ENCODE measurements around the gene NHSL2. TPM values are rescaled to one million over a fixed set of nuclear protein-coding genes. Genes with fewer than 3 reads are reported as not detected.

NHSL2 gene
- total RNA-seq, 2 experiments from 2014 or later = 0.21 to 0.50 TPM

DNA sequence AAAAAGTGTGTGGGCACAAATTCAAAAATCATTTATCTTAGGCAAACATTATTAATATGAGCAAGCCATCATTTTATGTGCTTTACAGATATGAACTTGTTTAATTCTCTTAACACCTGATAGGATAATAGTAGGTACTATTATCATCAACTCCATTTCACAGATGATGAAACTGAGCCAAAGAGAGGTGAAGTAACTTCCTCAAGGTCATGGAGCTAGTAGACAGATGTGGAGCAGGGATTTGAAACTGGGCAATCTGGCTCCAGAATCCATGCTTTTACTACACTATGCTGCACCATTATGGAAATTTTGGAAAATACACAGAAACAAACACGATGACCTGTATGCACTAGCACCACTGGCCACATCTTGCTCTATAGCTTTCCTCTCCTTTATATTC is 269.9 kb downstream of the NHSL2 start:
- POLR2A ChIA-PET = interaction anchor here (0.6 to 1.6 kb wide), 2 partner anchors 96 to 1062 kb away, joined by 6 to 8 read pairs; partner anchors contain the start of genes MED12 and RPS4X
- no peaks in the 10 kb centered on the region for H3K9me3 Mint-ChIP-seq (ENCODE audit: low read depth)
- H3K4me1 Mint-ChIP-seq = peaks cover 15% of the 10 kb centered on the region
- ATAC-seq (no peak), DNase-seq (no peak)
- H3K27me3 Mint-ChIP-seq = no peaks in the 10 kb centered on the region
- intact Hi-C loops (cut with DNase I, micrococcal nuclease) = loop anchor here (2.0 to 5.0 kb wide), 3 partner anchors 57 to 392 kb away; partner anchors contain the start of genes ERCC6L (in 1 of the 2), HDAC8 (in 1 of the 2) and RPS4X (in 1 of the 2)
- H3K36me3 Mint-ChIP-seq (ENCODE audit: low read depth) = peaks cover 4% of the 10 kb centered on the region
- H3K27ac Mint-ChIP-seq = peak overlapping the region; percentile 69
- no peak overlapping the region for H3K4me3 Mint-ChIP-seq
- CTCF ChIA-PET = interaction anchor here (0.6 to 1.9 kb wide), 4 partner anchors 58 to 162 kb away, joined by 3 to 10 read pairs (median 4); partner anchors contain the start of genes ERCC6L and RPS4X

GRCh38 chrX:72181178-72182125 is 270.8 kb downstream of the NHSL2 start, which contains the start of gene PIN4:
PIN4 (plus strand) TSS chrX:72181757; CDS start chrX:72181786, 29 bp downstream.
- Mint-ChIP-seq H3K4me3 (no peak within 1 kb of the TSS), H3K27me3 (no peaks in the 10 kb centered on the region), H3K4me1 (peaks cover 16% of the 10 kb centered on the region), H3K36me3 (ENCODE audit: low read depth) (peaks cover 8% of the 10 kb centered on the region), H3K9me3 (ENCODE audit: low read depth) (no peaks in the 10 kb centered on the region), H3K27ac (no peak within 1 kb of the TSS)
- ATAC-seq = peak; percentile 96
- CTCF ChIA-PET = interaction anchor here (0.7 to 1.9 kb wide), 4 partner anchors 50 to 163 kb away, joined by 3 to 10 read pairs (median 4); partner anchors contain the start of genes ERCC6L and RTL5
- POLR2A ChIA-PET = interaction anchor here (0.6 to 1.6 kb wide), 4 partner anchors 78 to 1063 kb away, joined by 3 to 13 read pairs (median 7); partner anchors contain the start of genes MED12 and RPS4X
- peak; percentile 88 for DNase-seq
- intact Hi-C loops (cut with DNase I, micrococcal nuclease) = loop anchor here (1.0 to 5.0 kb wide), 8 partner anchors 12 to 391 kb away; partner anchors contain the start of genes ERCC6L (in 2 of the 2), RPS4X (in 2 of the 2) and HDAC8 (in 1 of the 2)

- H3K4me1 Mint-ChIP-seq = peaks cover 16% of the 10 kb centered on the region
- POLR2A ChIA-PET = no interaction called here
- intact Hi-C loops (cut with DNase I, micrococcal nuclease) = loop anchor here (5.0 kb wide), 2 partner anchors 54 to 389 kb away; partner anchors contain the start of genes ERCC6L (in 1 of the 2) and HDAC8 (in 1 of the 2)
- peaks cover 8% of the 10 kb centered on the region for H3K36me3 Mint-ChIP-seq (ENCODE audit: low read depth)
- H3K27me3 Mint-ChIP-seq = no peaks in the 10 kb centered on the region
- no peak for ATAC-seq
- DNase-seq = no peak
- no peak overlapping the region for H3K27ac Mint-ChIP-seq
- no peaks in the 10 kb centered on the region for H3K9me3 Mint-ChIP-seq (ENCODE audit: low read depth)
- H3K4me3 Mint-ChIP-seq = no peak overlapping the region
- CTCF ChIA-PET = no interaction called here
Observed at GRCh38 chrX:72182924-72183323, 272.3 kb downstream of the NHSL2 start.

DNA sequence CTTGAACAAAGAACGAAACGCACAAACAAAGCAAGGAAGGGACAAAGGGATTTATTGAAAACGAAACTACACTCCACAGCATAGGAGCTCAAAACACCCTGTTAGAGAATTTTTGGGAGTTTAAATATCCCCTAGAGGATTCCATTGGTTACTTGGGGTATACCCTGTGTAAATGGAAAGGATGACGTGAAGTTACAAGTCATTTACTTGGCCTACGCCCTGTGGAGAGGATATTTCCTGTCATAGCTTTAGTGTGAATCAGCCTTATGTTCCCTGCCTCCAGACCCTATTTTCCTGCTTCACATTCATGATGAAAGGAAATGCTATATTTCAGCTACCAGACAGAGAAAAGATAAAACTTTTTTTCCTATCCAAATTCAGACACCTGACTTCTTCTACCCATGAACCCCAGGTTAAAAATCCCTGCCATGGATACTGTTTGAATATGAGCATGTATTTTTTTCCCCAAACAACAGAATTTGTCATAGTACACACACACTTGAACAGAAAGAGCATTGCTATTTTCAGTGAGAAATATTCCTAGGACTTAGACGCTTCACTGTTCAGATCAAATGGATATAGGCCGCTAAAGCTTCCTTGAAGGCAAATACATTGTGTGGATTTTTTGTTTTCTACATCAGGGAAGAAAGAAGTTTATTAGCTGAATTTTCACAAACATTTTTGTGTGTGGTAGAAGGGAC is 291.3 kb downstream of the NHSL2 start:
- Mint-ChIP-seq H3K9me3 (ENCODE audit: low read depth) (no peaks in the 10 kb centered on the region), H3K36me3 (ENCODE audit: low read depth) (peaks cover 16% of the 10 kb centered on the region), H3K27ac (no peak overlapping the region), H3K4me3 (no peak overlapping the region), H3K27me3 (no peaks in the 10 kb centered on the region), H3K4me1 (no peaks in the 10 kb centered on the region)
- DNase-seq = no peak
- POLR2A ChIA-PET = no interaction called here
- ATAC-seq = no peak
- CTCF ChIA-PET = no interaction called here
- intact Hi-C loops (cut with DNase I, micrococcal nuclease) = no loop called here

Other genes starting within 250 kb of the NHSL2 start
- not detected for gene CXorf49, start 192.6 kb upstream of the NHSL2 start, total RNA-seq
- gene CXorf49B, start 147.5 kb upstream of the NHSL2 start, total RNA-seq = not detected
- under 1 TPM; 0.14 to 0.33 TPM for gene RTL5, start 221.1 kb downstream of the NHSL2 start, total RNA-seq